ENCODE measurements around the gene LAD1. TPM values are rescaled to one million over a fixed set of nuclear protein-coding genes. Genes with fewer than 3 reads are reported as not detected.

The LAD1 gene
- total RNA-seq, 2 donors from 2014 or later, result 13.5 to 13.6 TPM

DNA sequence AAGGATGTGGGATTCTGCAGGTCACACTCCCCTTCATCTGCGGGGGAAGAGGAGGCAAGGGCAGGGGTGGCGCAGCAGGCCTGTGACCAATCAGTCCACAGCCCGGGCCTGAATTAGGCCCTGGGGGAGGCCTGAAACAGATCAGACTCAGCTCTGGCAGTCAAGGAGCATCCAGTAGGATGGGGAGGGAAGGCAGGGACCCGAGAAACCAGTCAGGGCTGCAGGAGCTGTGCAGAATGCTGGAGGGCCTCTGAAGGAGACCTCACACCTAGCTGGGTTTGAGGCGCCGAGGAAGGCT is 34.4 kb downstream of the LAD1 start:
- peaks cover 6% of the 10 kb centered on the region for H3K4me1 Mint-ChIP-seq
- 95 to 96% methylated on average over 4 to 6 of the region's 6 CpGs for WGBS, 2 experiments (ENCODE audit: insufficient coverage in 1 of 2, insufficient read length in 1 of 2)
- no peak overlapping the region for H3K9ac ChIP-seq (ENCODE audit: extremely low read depth, low read length, poor library complexity, severe bottlenecking)
- H3K4me3 ChIP-seq (ENCODE audit: low read length), result no peak overlapping the region
- no peaks in the 10 kb centered on the region for H3K27me3 ChIP-seq (ENCODE audit: control insufficient read depth, insufficient read depth, low read length, poor library complexity, severe bottlenecking)
- peaks cover 8% of the 10 kb centered on the region for H3K27me3 Mint-ChIP-seq (ENCODE audit: insufficient read depth)
- H3K9me3 ChIP-seq (ENCODE audit: control insufficient read depth, low read length), result no peaks in the 10 kb centered on the region
- H3K4me3 Mint-ChIP-seq, result no peak overlapping the region
- no peaks in the 10 kb centered on the region for H3K36me3 Mint-ChIP-seq (ENCODE audit: low read depth)
- H3K36me3 ChIP-seq (ENCODE audit: control insufficient read depth, insufficient read depth, low read length), result no peaks in the 10 kb centered on the region
- H3K9me3 Mint-ChIP-seq, result no peaks in the 10 kb centered on the region
- H3K27ac Mint-ChIP-seq, result no peak overlapping the region
- TF ChIP-seq, protein P1, sequence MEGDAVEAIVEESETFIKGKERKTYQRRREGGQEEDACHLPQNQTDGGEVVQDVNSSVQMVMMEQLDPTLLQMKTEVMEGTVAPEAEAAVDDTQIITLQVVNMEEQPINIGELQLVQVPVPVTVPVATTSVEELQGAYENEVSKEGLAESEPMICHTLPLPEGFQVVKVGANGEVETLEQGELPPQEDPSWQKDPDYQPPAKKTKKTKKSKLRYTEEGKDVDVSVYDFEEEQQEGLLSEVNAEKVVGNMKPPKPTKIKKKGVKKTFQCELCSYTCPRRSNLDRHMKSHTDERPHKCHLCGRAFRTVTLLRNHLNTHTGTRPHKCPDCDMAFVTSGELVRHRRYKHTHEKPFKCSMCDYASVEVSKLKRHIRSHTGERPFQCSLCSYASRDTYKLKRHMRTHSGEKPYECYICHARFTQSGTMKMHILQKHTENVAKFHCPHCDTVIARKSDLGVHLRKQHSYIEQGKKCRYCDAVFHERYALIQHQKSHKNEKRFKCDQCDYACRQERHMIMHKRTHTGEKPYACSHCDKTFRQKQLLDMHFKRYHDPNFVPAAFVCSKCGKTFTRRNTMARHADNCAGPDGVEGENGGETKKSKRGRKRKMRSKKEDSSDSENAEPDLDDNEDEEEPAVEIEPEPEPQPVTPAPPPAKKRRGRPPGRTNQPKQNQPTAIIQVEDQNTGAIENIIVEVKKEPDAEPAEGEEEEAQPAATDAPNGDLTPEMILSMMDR (conservative IDR thresholded peaks at IDR 0.05), result no peak
- H3K4me1 ChIP-seq (ENCODE audit: control insufficient read depth, insufficient read depth, low read length), result no peaks in the 10 kb centered on the region
- peak; percentile 32 for DNase-seq
- H3K27ac ChIP-seq (ENCODE audit: low read depth, low read length), result no peak overlapping the region

DNA sequence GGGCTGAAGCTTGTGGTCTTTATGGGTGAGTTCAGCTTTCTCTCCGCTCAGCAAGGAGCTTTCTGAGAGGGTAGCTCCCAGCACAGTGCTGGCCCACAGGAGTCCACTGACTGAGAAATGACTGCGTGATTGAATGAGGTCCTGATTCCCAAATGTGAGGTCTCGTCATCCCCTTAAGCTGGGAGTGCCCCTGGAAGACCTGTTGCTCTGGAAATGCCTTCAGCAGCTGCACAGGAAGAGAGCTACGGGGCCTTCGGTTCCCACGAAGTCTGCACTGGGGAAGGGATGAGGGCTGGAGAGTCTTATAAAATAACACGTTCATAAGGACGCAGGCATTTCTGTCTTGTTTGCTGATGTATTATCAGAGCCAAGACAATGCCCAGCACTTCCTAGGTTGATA is 35.7 kb downstream of the LAD1 start:
- H3K4me1 Mint-ChIP-seq, result peaks cover 6% of the 10 kb centered on the region
- no peak overlapping the region for H3K4me3 Mint-ChIP-seq
- WGBS, 2 experiments (ENCODE audit: insufficient coverage in 1 of 2, insufficient read length in 1 of 2), result 93 to 95% methylated on average over 6 to 8 of the region's 8 CpGs
- TF ChIP-seq, protein P1 (conservative IDR thresholded peaks at IDR 0.05), result no peak
- Histone ChIP-seq H3K27me3 (ENCODE audit: control insufficient read depth, insufficient read depth, low read length, poor library complexity, severe bottlenecking) (no peaks in the 10 kb centered on the region), H3K9ac (ENCODE audit: extremely low read depth, low read length, poor library complexity, severe bottlenecking) (no peak overlapping the region), H3K27ac (ENCODE audit: low read depth, low read length) (no peak overlapping the region), H3K36me3 (ENCODE audit: control insufficient read depth, insufficient read depth, low read length) (no peaks in the 10 kb centered on the region), H3K4me3 (ENCODE audit: low read length) (no peak overlapping the region), H3K9me3 (ENCODE audit: control insufficient read depth, low read length) (no peaks in the 10 kb centered on the region), H3K4me1 (ENCODE audit: control insufficient read depth, insufficient read depth, low read length) (no peaks in the 10 kb centered on the region)
- no peaks in the 10 kb centered on the region for H3K9me3 Mint-ChIP-seq
- H3K36me3 Mint-ChIP-seq (ENCODE audit: low read depth), result no peaks in the 10 kb centered on the region
- H3K27me3 Mint-ChIP-seq (ENCODE audit: insufficient read depth), result peaks cover 3% of the 10 kb centered on the region
- peak; percentile 31 for DNase-seq
- H3K27ac Mint-ChIP-seq, result no peak overlapping the region

DNA sequence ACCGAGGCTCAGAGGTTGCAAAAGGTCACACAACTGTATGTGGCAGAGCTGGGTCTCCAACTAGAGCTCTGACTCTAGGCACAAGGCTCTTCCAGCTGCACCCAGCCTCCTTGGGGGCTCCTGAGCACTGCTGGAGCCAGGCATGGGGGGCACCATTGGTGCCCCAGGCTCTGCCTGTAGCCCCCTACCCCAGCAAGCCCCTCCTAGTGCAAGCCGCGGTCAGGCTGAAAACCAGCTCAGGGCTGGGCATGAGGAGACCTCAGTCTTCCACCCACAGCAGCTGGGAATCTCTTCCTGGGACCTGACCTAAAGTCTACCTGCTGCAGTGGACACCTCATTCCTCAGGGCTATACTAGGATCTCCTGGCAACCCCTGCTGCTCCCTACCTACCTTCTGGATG is 36.2 kb downstream of the LAD1 start:
- Histone ChIP-seq H3K36me3 (ENCODE audit: control insufficient read depth, insufficient read depth, low read length) (no peaks in the 10 kb centered on the region), H3K27me3 (ENCODE audit: control insufficient read depth, insufficient read depth, low read length, poor library complexity, severe bottlenecking) (no peaks in the 10 kb centered on the region), H3K9me3 (ENCODE audit: control insufficient read depth, low read length) (no peaks in the 10 kb centered on the region), H3K27ac (ENCODE audit: low read depth, low read length) (no peak overlapping the region), H3K4me3 (ENCODE audit: low read length) (no peak overlapping the region), H3K9ac (ENCODE audit: extremely low read depth, low read length, poor library complexity, severe bottlenecking) (no peak overlapping the region), H3K4me1 (ENCODE audit: control insufficient read depth, insufficient read depth, low read length) (no peaks in the 10 kb centered on the region)
- Mint-ChIP-seq H3K4me3 (no peak overlapping the region), H3K9me3 (no peaks in the 10 kb centered on the region), H3K27ac (no peak overlapping the region), H3K27me3 (ENCODE audit: insufficient read depth) (peaks cover 3% of the 10 kb centered on the region), H3K36me3 (ENCODE audit: low read depth) (no peaks in the 10 kb centered on the region), H3K4me1 (peaks cover 6% of the 10 kb centered on the region)
- TF ChIP-seq, protein P1 (conservative IDR thresholded peaks at IDR 0.05), result no peak
- 94 to 100% methylated on average over 3 of the region's 3 CpGs for WGBS, 2 experiments (ENCODE audit: insufficient coverage in 1 of 2, insufficient read length in 1 of 2)
- peak; percentile 30 for DNase-seq

Data from endodermal cell (in vitro differentiated cells).